PC-3 (cell line): ENCODE measurements around the gene KIAA0930.

ENCODE experiments used
- EZH2 ChIP-seq: fragments of 300-600 bp; sonication (generic); IDR thresholded peaks from one replicate; pipeline ENCODE4 v1.6.1; 2017; ENCODE audit warnings: antibody characterized with exemption, mild to moderate bottlenecking, low read length; ENCODE audit not compliant: unreplicated experiment
- EZH2phosphoT487 ChIP-seq: fragments of 300-600 bp; sonication (generic); IDR thresholded peaks from 2 replicates; pipeline ENCODE4 v1.6.1; 2018; ENCODE audit warnings: mild to moderate bottlenecking, antibody characterized with exemption, low read length, borderline replicate concordance
- TF ChIP-seq, protein P1 (sequence below): fragments of 300-600 bp; sonication (generic); conservative IDR thresholded peaks from 2 replicates; pipeline ENCODE4 v1.5.1; 2017; ENCODE audit warnings: antibody characterized with exemption, low read depth, mild to moderate bottlenecking, low read length

DNA sequence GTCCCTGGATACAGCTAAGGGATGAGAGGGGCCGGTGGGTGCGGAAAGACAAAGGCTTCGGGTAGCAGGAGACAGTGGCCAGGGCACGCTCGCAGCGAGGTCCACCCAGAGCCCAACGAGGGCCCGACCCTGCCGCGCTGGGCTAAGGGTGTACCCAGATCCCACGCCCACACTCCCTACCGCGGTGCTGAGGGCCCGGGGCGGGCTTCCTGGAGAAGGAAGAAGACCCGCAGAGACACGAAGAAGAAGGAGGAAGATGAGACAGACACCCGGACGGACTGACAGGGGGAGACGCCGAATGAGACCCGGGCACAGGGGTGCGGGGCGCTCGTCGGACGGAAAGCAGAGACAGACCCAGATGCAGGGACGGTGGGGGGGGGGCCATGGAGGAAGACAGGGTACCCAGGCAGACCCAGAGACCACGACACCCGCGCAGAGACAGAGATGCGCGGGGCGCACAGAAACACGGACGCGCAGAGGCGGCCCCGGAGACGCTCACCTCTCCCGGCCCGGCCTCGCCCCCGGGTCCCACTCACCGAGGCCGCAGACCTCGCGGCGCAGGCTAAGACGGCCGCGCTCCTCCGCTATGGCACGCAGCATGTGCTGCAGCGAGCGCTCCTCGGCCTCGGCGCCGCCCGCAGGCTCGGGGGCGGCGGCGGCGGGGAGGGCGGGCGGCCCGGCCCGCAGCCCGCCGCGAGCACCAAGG, 437 bp downstream of the KIAA0930 start:
- TF ChIP-seq EZH2, result no peak
- TF ChIP-seq, protein P1, sequence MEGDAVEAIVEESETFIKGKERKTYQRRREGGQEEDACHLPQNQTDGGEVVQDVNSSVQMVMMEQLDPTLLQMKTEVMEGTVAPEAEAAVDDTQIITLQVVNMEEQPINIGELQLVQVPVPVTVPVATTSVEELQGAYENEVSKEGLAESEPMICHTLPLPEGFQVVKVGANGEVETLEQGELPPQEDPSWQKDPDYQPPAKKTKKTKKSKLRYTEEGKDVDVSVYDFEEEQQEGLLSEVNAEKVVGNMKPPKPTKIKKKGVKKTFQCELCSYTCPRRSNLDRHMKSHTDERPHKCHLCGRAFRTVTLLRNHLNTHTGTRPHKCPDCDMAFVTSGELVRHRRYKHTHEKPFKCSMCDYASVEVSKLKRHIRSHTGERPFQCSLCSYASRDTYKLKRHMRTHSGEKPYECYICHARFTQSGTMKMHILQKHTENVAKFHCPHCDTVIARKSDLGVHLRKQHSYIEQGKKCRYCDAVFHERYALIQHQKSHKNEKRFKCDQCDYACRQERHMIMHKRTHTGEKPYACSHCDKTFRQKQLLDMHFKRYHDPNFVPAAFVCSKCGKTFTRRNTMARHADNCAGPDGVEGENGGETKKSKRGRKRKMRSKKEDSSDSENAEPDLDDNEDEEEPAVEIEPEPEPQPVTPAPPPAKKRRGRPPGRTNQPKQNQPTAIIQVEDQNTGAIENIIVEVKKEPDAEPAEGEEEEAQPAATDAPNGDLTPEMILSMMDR, result no peak
- no peak for TF ChIP-seq EZH2phosphoT487
